ENCODE measurements around the gene SLC25A4.

DNA sequence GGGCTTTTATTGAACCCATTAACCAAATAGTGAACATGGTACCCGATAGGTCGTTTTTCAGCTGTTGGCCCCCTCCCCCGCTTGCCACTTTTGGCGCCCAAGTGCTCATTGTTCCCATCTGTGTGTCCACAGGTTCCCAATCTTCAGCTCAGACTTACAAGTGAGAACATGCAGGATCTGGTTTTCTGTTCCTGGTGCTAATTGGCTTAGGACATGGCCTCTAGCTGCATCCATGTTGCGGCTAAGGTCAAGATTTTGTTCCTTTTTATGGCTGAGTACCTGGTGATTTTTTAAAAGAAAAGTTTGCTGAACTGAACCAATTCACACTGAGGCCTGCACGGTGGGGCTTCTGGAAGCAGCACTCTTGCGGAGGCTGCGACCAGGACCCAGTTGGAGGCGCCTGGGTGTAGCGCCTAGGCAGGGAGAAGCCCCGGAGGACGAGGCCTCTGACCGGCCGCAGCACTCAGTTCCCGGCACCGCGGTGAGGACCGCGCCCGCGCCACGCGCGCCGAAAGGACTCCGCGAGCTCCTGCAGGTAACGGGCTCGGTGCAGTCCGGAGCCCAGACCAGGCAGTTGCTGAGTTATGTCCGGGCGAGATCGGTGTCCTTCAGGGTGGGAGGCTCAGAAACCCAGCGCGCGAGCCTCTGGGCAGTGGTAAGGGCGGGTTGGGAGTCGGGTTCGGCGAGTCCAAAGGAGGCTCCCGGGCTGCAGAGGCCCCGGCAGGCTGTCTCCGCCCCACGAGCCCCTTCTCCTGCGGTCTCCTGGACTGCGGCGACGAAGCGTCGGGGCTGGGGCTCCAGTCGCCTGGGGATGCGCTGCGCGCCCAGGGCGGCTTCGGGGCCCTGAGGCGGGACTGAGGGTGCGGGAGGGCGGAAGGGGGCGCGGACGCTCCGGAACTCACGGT lies 15.8 kb upstream of the SLC25A4 start:
- TF ChIP-seq, protein P1, sequence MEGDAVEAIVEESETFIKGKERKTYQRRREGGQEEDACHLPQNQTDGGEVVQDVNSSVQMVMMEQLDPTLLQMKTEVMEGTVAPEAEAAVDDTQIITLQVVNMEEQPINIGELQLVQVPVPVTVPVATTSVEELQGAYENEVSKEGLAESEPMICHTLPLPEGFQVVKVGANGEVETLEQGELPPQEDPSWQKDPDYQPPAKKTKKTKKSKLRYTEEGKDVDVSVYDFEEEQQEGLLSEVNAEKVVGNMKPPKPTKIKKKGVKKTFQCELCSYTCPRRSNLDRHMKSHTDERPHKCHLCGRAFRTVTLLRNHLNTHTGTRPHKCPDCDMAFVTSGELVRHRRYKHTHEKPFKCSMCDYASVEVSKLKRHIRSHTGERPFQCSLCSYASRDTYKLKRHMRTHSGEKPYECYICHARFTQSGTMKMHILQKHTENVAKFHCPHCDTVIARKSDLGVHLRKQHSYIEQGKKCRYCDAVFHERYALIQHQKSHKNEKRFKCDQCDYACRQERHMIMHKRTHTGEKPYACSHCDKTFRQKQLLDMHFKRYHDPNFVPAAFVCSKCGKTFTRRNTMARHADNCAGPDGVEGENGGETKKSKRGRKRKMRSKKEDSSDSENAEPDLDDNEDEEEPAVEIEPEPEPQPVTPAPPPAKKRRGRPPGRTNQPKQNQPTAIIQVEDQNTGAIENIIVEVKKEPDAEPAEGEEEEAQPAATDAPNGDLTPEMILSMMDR (IDR thresholded peaks at IDR 0.05) = no peak
- TF ChIP-seq POLR2A (IDR thresholded peaks at IDR 0.05) = no peak
- TF ChIP-seq POLR2AphosphoS5 (IDR thresholded peaks at IDR 0.05) = no peak
